ENCODE data around the gene CYP1A2.

CYP1A2 gene

GRCh38 chr15:74799255-74799855, 50.7 kb downstream of the CYP1A2 start:
- no peaks in the 10 kb centered on the region for H3K4me1 ChIP-seq (ENCODE audit: control insufficient read depth in 1 of 2, insufficient read depth in 2 of 2, low read length in 2 of 2)
- no peak overlapping the region for H2BK120ac ChIP-seq (ENCODE audit: insufficient read depth, low read length, poor library complexity)
- H2BK5ac ChIP-seq (ENCODE audit: low read depth, low read length, poor library complexity): no peak overlapping the region
- no peaks in the 10 kb centered on the region for H3K9me3 ChIP-seq (ENCODE audit: insufficient read depth, low read depth, low read length)
- no peak overlapping the region for H3K23ac ChIP-seq (ENCODE audit: low read length)
- H3K79me1 ChIP-seq (ENCODE audit: low read length): no peaks in the 10 kb centered on the region
- H2BK12ac ChIP-seq (ENCODE audit: low read length): no peak overlapping the region
- DNase-seq: no peak
- no peak overlapping the region for H3K27ac ChIP-seq (ENCODE audit: low read depth, low read length)
- no peak overlapping the region for H4K12ac ChIP-seq (ENCODE audit: low read depth, low read length)
- H3K36me3 ChIP-seq (ENCODE audit: control insufficient read depth in 1 of 2, insufficient read depth in 2 of 2, low read length in 2 of 2): peaks cover 56 to 59% of the 10 kb centered on the region in 2 experiments
- no peak overlapping the region for H3K4ac ChIP-seq (ENCODE audit: low read depth, low read length)
- no peak overlapping the region for H3K4me3 ChIP-seq (ENCODE audit: low read depth, low read length)
- H3K27me3 ChIP-seq (ENCODE audit: insufficient read depth, low read length): no peaks in the 10 kb centered on the region
- no peak overlapping the region for H3K18ac ChIP-seq (ENCODE audit: low read length)
- no peak overlapping the region for H3K9ac ChIP-seq (ENCODE audit: low read length)
- no peak overlapping the region for H2AK5ac ChIP-seq (ENCODE audit: low read length)
- no peak overlapping the region for H2AFZ ChIP-seq (ENCODE audit: insufficient read depth, low read length, poor library complexity)
- H4K8ac ChIP-seq (ENCODE audit: low read depth, low read length): no peak overlapping the region
- no peaks in the 10 kb centered on the region for H3K79me2 ChIP-seq (ENCODE audit: control insufficient read depth, insufficient read depth, low read length, poor library complexity)
- no CpG with 5 or more reads among the region's 16 CpGs for WGBS (ENCODE audit: extremely low coverage, insufficient coverage, insufficient read length)
- no peak overlapping the region for H4K91ac ChIP-seq (ENCODE audit: low read depth, low read length)
- H3K14ac ChIP-seq (ENCODE audit: low read length): no peak overlapping the region
- H3K4me2 ChIP-seq (ENCODE audit: low read length): no peak overlapping the region

- Histone ChIP-seq H2AFZ (ENCODE audit: insufficient read depth, low read length, poor library complexity) (no peak overlapping the region), H3K4me3 (ENCODE audit: low read depth, low read length) (no peak overlapping the region), H3K79me1 (ENCODE audit: low read length) (no peaks in the 10 kb centered on the region), H3K4ac (ENCODE audit: low read depth, low read length) (no peak overlapping the region), H3K18ac (ENCODE audit: low read length) (no peak overlapping the region), H4K91ac (ENCODE audit: low read depth, low read length) (no peak overlapping the region), H3K4me2 (ENCODE audit: low read length) (no peak overlapping the region), H3K23ac (ENCODE audit: low read length) (no peak overlapping the region), H3K14ac (ENCODE audit: low read length) (no peak overlapping the region), H3K36me3 (ENCODE audit: control insufficient read depth in 1 of 2, insufficient read depth in 2 of 2, low read length in 2 of 2) (peaks cover 52 to 60% of the 10 kb centered on the region in 2 experiments), H3K4me1 (ENCODE audit: control insufficient read depth in 1 of 2, insufficient read depth in 2 of 2, low read length in 2 of 2) (no peaks in the 10 kb centered on the region), H3K9ac (ENCODE audit: low read length) (no peak overlapping the region), H3K79me2 (ENCODE audit: control insufficient read depth, insufficient read depth, low read length, poor library complexity) (no peaks in the 10 kb centered on the region), H2AK5ac (ENCODE audit: low read length) (no peak overlapping the region), H3K9me3 (ENCODE audit: insufficient read depth, low read depth, low read length) (no peaks in the 10 kb centered on the region), H4K8ac (ENCODE audit: low read depth, low read length) (no peak overlapping the region), H3K27me3 (ENCODE audit: insufficient read depth, low read length) (no peaks in the 10 kb centered on the region), H4K12ac (ENCODE audit: low read depth, low read length) (no peak overlapping the region), H3K27ac (ENCODE audit: low read depth, low read length) (no peak overlapping the region), H2BK120ac (ENCODE audit: insufficient read depth, low read length, poor library complexity) (no peak overlapping the region), H2BK5ac (ENCODE audit: low read depth, low read length, poor library complexity) (no peak overlapping the region), H2BK12ac (ENCODE audit: low read length) (no peak overlapping the region)
- peak; percentile 60 to 71 for DNase-seq
- WGBS (ENCODE audit: extremely low coverage, insufficient coverage, insufficient read length): no CpG with 5 or more reads among the region's 18 CpGs
Measured at GRCh38 chr15:74799856-74800558, 51.4 kb downstream of the CYP1A2 start.

GRCh38 chr15:74800559-74801094, 52.0 kb downstream of the CYP1A2 start:
- no peak for DNase-seq
- no peak overlapping the region for H2AK5ac ChIP-seq (ENCODE audit: low read length)
- H2AFZ ChIP-seq (ENCODE audit: insufficient read depth, low read length, poor library complexity): no peak overlapping the region
- no peaks in the 10 kb centered on the region for H3K9me3 ChIP-seq (ENCODE audit: insufficient read depth, low read depth, low read length)
- H4K12ac ChIP-seq (ENCODE audit: low read depth, low read length): no peak overlapping the region
- no peak overlapping the region for H2BK5ac ChIP-seq (ENCODE audit: low read depth, low read length, poor library complexity)
- no peak overlapping the region for H3K27ac ChIP-seq (ENCODE audit: low read depth, low read length)
- no peak overlapping the region for H3K4me2 ChIP-seq (ENCODE audit: low read length)
- H3K4me3 ChIP-seq (ENCODE audit: low read depth, low read length): no peak overlapping the region
- no peaks in the 10 kb centered on the region for H3K79me2 ChIP-seq (ENCODE audit: control insufficient read depth, insufficient read depth, low read length, poor library complexity)
- no peak overlapping the region for H4K8ac ChIP-seq (ENCODE audit: low read depth, low read length)
- no peak overlapping the region for H3K9ac ChIP-seq (ENCODE audit: low read length)
- H3K36me3 ChIP-seq (ENCODE audit: control insufficient read depth in 1 of 2, insufficient read depth in 2 of 2, low read length in 2 of 2): peaks cover 51 to 60% of the 10 kb centered on the region in 2 experiments
- H2BK120ac ChIP-seq (ENCODE audit: insufficient read depth, low read length, poor library complexity): no peak overlapping the region
- H3K18ac ChIP-seq (ENCODE audit: low read length): no peak overlapping the region
- no peak overlapping the region for H3K23ac ChIP-seq (ENCODE audit: low read length)
- H3K27me3 ChIP-seq (ENCODE audit: insufficient read depth, low read length): no peaks in the 10 kb centered on the region
- no peaks in the 10 kb centered on the region for H3K79me1 ChIP-seq (ENCODE audit: low read length)
- no peak overlapping the region for H2BK12ac ChIP-seq (ENCODE audit: low read length)
- H3K14ac ChIP-seq (ENCODE audit: low read length): no peak overlapping the region
- no peak overlapping the region for H4K91ac ChIP-seq (ENCODE audit: low read depth, low read length)
- H3K4ac ChIP-seq (ENCODE audit: low read depth, low read length): no peak overlapping the region
- H3K4me1 ChIP-seq (ENCODE audit: control insufficient read depth in 1 of 2, insufficient read depth in 2 of 2, low read length in 2 of 2): no peaks in the 10 kb centered on the region
- no CpG with 5 or more reads among the region's 20 CpGs for WGBS (ENCODE audit: extremely low coverage, insufficient coverage, insufficient read length)

GRCh38 chr15:74801311-74801997, 52.8 kb downstream of the CYP1A2 start:
- H3K4ac ChIP-seq (ENCODE audit: low read depth, low read length): no peak overlapping the region
- no CpG with 5 or more reads among the region's 18 CpGs for WGBS (ENCODE audit: extremely low coverage, insufficient coverage, insufficient read length)
- H4K12ac ChIP-seq (ENCODE audit: low read depth, low read length): no peak overlapping the region
- no peaks in the 10 kb centered on the region for H3K9me3 ChIP-seq (ENCODE audit: insufficient read depth, low read depth, low read length)
- H3K4me2 ChIP-seq (ENCODE audit: low read length): no peak overlapping the region
- H2BK5ac ChIP-seq (ENCODE audit: low read depth, low read length, poor library complexity): no peak overlapping the region
- H2AFZ ChIP-seq (ENCODE audit: insufficient read depth, low read length, poor library complexity): no peak overlapping the region
- H3K36me3 ChIP-seq (ENCODE audit: control insufficient read depth in 1 of 2, insufficient read depth in 2 of 2, low read length in 2 of 2): peaks cover 51 to 60% of the 10 kb centered on the region in 2 experiments
- H2AK5ac ChIP-seq (ENCODE audit: low read length): no peak overlapping the region
- no peaks in the 10 kb centered on the region for H3K79me2 ChIP-seq (ENCODE audit: control insufficient read depth, insufficient read depth, low read length, poor library complexity)
- no peak overlapping the region for H3K27ac ChIP-seq (ENCODE audit: low read depth, low read length)
- DNase-seq: no peak
- H3K27me3 ChIP-seq (ENCODE audit: insufficient read depth, low read length): no peaks in the 10 kb centered on the region
- H3K4me1 ChIP-seq (ENCODE audit: control insufficient read depth in 1 of 2, insufficient read depth in 2 of 2, low read length in 2 of 2): no peaks in the 10 kb centered on the region
- H3K14ac ChIP-seq (ENCODE audit: low read length): no peak overlapping the region
- no peak overlapping the region for H2BK120ac ChIP-seq (ENCODE audit: insufficient read depth, low read length, poor library complexity)
- H3K9ac ChIP-seq (ENCODE audit: low read length): no peak overlapping the region
- H3K23ac ChIP-seq (ENCODE audit: low read length): no peak overlapping the region
- no peak overlapping the region for H4K8ac ChIP-seq (ENCODE audit: low read depth, low read length)
- H4K91ac ChIP-seq (ENCODE audit: low read depth, low read length): no peak overlapping the region
- no peak overlapping the region for H3K4me3 ChIP-seq (ENCODE audit: low read depth, low read length)
- no peak overlapping the region for H2BK12ac ChIP-seq (ENCODE audit: low read length)
- H3K79me1 ChIP-seq (ENCODE audit: low read length): no peaks in the 10 kb centered on the region
- no peak overlapping the region for H3K18ac ChIP-seq (ENCODE audit: low read length)

All from trophoblast cell (in vitro differentiated cells and primary cell).